Measurements from ENCODE around the gene PLA1A.
"Not testable (repeated sequence)": the region's sequence is repeated elsewhere in the genome, so short reads cannot be mapped to it uniquely, and the experiment has no call there.

The PLA1A gene

DNA sequence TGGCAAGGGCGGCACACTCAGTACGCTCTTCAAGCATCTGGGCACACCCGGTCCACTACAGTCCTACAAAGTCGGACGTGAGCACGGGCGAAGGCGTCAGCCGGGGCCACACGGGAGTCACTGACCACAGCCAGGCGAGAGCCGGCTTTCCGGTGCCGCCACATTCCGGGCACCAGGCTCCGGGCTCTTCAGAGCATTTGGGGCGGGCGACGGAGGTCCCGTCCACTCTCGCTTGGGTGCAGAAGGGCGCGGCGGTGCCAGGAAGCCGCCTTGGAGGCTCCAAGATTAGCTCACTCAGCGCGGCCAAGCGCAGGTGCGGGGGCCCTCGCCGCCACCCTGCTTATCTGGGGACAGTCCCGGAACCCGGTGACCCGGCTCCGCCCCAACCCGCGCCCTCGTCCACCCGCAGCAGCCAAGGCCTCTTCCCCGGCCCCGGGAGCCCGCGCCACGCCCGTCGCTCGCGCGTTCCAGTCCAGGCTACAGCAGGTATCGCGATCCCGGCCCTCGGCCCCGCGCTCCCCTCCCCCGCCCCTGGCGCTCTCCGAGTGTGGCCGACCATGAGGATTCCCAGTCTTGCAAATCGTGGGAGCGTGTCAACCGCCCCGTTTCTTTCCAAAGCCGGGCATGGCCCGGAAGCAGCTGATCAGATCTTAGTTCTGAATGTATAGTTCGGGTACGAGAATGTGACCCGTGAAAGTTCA lies 18.2 kb upstream of the PLA1A start, which contains the start of gene ADPRH:
ADPRH (plus strand) TSS at position 127 of the 701 bp plus-strand sequence. CDS start 2,678 bp downstream, outside the sequence.
- DNase-seq (ENCODE audit: low read depth in 2 of 2) = peak in 1 of 2 donors; percentile 21

DNA sequence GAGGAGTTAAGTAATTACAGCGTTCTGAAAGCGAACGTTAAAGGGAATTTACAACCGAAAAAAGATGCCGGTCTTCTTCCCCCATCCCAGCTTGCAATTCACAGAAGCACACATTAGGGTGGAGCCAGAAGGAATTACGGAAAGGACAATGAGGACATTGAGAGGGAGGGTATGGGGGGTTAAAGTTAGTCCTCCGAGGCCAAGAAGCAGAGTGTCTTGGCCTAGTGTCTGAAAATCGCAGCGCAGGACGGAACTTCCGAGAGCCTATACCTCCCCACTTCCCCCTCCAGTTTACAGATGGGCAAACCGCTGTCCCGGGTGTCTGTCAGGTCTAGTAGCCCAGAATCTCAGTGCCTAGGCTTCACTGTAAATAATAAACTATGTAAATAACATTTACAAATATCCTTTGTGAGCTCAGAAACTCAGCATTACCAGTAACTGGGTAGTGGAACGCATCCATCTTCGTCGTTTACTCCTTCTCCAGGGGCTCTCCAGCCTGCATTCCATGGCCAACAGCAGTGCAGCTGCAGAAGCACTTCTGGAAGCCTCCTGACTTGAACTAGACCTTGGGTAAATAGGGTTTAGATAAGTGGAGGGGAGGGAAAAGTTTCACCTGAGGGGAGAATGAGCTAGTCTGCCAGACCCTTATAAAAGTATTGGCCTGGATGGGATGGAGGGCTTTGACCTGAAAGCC lies 17.5 kb upstream of the PLA1A start:
- DNase-seq (ENCODE audit: low read depth in 2 of 2) = no peak

DNA sequence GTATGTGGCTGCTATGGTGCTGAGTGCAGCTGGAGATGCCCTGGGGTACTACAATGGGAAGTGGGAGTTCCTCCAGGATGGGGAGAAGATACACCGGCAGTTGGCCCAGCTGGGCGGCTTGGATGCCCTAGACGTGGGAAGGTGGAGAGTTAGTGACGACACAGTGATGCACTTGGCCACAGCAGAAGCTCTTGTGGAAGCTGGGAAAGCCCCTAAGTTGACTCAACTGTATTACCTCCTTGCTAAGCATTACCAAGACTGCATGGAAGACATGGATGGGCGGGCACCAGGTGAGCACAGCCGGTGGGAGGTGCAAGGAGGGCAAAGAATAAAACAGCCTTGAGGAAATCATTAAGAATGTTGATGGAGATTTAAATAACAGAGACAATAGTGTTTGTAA lies 15.5 kb upstream of the PLA1A start:
- no peak for DNase-seq (ENCODE audit: low read depth in 2 of 2)

DNA sequence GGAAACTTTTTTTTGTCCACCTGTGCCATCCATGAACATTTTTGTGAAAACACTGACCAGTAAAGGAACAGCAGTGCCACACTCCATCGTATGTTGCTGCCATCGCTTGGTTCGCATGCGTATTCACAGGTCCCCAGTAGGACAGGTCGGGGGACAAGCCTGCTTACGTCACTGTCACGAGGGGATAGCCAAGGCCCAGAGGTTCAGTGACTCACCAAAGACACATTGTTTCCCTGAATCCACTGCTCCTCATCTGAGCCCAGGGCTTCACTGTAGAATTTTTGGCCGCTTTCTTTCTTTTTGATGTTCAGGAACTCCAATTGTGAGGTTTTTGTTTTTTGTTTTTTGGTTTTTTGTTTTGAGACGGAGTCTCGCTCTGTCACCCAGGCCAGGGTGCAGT lies 12.5 kb upstream of the PLA1A start:
- DNase-seq (ENCODE audit: low read depth in 2 of 2) = no peak

DNA sequence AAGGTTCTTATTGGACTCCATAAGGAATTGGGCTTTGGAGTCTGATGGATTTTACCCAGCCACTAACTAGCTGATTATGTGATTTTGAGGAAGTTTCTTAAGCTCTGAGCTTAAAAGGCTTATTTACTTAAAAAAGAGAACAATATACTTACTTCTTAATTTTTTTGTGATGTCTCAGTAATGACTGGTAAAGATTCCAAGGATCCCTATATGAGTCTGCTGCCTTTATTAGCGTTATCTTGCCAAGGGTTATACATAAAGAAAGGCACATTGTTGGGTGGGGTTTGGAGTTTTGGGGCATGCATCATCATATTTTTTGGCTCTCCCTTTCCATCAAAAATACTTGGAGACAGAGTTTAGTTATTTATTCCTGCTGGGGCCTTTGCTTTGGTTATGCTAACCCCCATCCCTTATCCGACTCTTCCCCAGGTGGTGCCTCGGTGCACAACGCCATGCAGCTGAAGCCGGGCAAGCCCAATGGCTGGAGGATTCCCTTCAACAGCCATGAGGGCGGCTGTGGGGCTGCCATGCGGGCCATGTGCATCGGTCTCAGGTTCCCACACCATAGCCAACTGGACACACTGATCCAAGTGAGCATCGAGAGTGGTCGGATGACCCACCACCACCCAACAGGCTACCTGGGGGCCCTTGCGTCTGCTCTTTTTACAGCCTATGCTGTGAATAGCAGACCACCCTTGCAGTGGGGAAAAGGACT lies 11.7 kb upstream of the PLA1A start:
- DNase-seq (ENCODE audit: low read depth in 2 of 2) = no peak

DNA sequence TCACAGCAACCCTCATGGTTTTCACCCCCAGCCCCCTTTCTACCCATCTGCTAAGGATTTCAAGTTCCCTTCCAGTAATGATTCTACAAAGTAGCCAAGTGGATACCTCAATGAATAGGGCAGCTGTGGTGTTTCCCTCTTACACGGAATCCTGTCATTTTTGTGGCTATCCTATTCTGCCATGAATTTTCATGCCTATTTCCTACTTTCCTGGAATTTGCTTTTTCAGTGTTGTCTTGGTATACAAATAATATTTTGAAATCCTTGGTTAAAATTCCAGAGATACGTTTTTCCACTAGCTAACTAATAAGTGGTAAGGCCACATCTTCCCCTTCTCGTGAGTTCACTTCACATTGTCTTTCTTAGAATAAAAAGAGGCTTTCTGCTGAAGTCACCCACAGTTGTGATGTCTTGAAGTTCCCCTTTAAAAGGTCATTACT lies 10.9 kb upstream of the PLA1A start:
- DNase-seq (ENCODE audit: low read depth in 2 of 2) = no peak

DNA sequence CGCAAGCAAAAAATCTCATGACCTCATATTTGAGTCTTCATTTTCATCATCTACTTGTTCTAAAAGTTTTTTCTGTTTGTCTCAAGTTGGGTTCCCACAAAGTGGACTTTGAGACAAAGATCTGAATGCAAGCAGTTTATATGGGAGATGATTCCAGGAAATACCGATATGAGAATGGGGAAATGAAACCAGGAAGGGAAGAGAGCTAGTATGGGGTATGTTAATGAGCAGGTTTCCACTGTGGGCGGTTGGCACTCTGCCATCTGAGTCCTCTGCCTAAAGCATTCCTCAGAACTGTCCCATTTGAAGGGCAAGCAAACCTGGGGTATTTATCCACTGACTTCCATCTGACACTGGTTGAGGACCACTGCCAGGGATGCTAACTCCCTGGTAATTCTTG lies 9.6 kb upstream of the PLA1A start:
- DNase-seq (ENCODE audit: low read depth in 2 of 2) = no peak

DNA sequence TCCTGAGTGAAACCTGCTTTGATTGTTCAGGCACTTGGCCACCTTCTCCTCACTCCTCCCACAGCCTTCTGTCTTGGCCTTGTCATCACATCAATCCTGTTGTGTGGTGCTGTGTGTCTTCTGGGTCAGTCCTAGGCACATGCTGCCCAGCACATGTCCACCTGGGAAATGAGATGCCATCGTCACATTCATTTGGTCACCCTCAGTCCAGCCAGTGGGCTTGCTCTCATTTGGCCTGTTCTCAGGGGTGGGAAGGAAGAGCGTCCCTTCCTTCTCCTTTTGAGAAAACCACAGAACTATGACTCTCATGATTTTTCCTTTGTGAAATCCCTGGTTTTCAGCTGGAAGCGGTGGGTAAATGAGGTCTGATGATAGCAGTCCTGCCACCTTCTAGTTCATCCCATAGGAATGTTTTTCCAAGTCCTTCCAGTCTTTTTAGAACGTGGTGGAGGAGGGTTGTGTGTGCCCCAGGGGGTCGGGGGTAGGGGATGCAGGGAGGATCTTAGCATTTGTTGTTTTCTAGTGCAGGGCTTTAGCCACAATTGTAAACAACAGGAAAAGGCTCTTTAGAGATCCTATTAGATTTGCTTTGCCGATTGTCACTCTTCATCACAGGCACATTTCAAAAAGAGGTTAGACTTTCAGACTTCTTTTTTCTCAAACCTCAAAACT lies 8.4 kb upstream of the PLA1A start:
- DNase-seq (ENCODE audit: low read depth in 2 of 2) = no peak

DNA sequence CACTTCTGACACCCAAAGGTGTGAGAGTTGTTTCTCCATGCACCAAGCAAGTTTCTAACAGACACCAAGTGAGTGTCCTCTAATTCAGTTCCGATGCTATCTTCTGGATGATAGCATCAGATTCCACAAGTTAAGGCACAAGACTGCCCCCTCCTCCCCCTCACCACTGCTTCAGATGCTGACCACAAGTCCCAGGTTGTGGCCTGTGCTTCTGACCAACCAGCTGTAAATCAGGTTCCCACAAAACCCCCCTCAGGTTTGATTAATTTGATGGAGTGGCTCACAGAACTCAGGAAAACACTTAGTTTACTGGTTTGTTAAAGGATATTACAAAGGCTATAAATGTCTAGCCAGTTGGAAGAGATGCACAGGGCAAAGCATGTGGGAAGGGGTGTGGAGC lies 7.0 kb upstream of the PLA1A start:
- no peak for DNase-seq (ENCODE audit: low read depth in 2 of 2)

DNA sequence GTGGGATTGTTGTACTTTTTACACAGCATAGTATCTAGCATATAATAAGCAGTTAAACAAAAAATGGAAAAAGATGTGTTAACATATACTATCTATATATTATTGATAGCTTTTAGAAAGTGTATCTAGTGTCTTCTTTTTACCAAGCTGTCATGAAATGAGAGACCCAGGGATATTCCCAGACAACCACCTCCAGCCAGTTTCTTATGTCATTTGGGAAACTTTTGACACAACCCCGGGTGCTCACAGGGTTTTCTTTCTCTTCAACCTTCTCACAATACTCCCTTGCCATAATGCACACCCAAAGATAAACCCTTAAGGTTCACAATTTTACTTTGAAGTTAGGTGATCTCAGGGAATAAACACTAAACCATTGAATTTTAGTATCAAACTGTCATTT lies 4.8 kb upstream of the PLA1A start:
- DNase-seq (ENCODE audit: low read depth in 2 of 2) = no peak

DNA sequence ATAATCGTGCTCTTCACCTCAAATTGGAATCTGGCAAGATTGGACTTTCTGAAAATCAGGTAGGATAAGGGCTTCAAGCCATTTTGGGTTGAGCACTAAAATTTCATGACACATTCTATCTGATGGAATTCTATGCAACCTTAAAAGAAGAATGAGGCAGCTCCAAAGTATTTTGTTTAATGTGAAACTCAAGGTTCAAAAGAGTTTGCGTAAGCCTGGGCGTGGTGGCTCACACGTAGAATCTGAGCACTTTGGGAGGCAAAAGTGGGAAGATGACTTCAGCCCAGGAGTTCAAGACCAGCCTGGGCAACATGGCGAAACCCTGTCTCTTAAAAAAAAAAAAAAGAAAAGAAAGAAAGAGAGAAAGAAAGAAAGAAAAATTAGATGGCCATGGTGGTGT lies 3.6 kb upstream of the PLA1A start:
- DNase-seq (ENCODE audit: low read depth in 2 of 2) = no peak

DNA sequence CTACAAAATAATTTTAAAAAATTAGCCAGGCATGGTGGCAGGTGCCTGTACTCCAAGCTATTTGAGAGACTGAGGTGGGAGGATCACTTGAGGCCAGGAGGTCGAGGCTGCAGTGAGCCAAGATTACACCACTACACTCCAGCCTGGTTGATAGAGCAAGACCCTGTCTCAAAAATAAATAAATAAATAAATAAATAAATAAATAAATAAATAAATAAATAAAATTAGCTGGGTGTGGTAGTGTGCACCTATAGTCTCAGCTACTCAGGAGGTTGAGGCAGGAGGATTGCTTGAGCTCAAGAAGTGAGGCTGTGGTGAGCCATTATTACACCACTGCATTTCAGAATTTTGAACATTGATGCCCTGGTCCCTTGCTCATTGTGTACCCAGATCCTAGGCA lies 2.8 kb upstream of the PLA1A start:
- DNase-seq (ENCODE audit: low read depth in 2 of 2) = not testable (repeated sequence)

DNA sequence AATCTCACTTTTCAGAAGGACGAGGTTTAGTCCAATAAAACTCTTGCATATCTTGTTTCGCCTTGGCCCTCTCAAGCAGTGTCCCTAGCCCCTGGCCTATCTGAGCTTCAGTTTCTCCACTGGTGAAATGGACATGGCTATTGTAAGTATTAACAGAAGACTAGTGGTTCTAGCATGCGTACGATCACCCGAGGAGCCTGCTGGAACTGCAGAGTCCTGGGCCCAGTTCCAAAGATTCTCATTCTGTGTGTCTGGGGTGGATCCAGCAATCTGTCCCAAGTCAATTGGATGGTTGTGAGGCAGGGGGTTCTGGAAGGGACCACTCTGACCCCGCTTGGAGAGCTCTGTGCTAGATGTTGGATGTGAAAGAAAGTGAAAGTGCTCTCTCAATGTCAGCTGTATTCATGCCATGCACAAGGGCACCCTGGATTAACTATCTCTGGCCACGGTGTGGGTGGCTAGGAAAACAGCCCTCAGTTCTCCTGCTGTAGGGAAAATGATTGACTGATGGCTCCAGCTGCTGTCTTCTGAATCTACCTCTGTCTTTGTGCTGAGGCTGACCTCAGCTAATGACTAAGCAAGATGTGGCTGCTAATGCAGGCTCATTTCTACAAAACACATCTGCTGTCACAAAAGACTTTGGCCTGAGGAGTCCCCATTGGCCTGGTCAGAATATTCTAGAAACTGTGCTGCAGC lies 1.9 kb upstream of the PLA1A start:
- DNase-seq (ENCODE audit: low read depth in 2 of 2) = no peak

DNA sequence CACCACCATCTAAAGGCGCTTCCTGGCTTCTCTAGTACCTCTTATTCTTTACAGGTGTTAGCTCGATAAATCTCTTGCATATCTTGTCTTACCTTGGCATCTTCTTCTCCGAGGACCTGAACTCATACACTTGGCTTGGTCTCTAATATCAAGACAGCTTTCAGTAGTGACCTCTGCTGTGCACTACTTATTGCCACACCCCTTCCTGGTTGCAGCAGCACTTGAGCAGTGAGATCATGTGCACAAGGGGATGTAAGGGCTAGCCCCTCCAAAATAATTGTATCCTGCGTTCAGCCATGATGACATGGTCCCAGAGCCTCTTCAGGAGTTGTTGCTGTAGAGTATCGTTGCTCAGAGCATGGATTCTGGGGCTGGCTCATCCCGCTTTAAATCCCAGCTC lies 1.3 kb upstream of the PLA1A start:
- DNase-seq (ENCODE audit: low read depth in 2 of 2) = no peak

DNA sequence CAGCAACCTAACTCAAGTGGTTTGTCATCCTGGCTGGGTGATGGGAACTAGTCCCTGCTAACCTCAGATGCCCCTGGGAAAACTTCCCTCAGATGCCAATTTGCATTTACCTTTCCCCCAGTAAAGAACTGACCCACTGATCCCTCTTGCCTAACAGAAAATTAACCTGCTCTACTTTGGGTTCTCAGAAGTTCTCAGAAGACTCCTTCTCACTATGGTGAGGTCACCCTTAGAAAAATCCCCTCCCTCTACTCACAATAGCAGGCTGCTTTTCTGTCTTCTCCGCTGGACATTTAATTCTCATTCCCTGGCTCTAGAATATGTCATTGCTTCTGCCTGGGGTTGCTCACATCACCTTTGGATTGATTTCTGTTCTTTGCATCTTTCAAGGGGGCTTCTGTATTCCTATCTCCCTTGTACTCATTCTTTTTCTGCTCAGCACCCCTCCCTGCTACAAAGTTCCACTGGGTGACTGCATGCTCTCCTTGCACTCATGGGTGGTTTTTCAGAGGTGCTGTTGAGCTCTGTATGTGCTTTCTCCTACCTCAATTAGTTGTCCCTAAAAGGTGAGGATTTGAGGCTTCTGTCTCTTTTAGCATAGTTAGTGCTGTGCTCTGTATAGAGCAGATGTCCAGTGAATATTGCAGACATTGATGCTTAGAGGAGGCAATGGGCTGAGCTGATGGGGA lies 869 bp downstream of the PLA1A start:
- no peak for DNase-seq (ENCODE audit: low read depth in 2 of 2)

DNA sequence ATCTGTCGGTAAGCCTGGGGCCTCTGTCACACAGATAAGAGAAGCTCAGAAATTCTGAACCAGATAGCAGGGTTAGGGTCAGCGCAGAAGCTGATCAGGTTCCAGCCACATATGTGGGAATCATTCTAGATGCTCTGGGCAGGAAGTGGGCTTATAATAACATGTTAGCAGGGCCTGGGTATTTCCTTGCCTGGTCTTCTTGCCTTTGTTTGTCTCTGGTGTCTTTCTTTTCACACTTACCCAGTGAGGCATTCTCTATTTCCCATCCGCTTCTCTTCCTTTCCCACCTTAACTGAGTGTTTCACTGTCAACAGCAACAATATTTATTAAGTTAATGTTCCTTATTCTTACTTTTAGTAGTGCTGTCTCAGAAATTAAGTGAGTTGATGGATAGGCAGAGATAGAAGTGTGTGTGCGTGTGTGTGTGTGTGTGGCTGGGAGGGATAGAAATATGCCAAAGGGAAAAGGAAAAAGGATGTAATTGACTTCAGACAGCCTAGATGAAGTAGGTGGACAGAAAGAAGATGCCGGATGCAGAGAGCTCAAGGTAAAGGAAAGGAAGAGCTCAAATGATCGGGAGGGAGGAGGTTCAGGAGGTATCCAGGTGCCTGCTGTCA lies 2.0 kb downstream of the PLA1A start:
- DNase-seq (ENCODE audit: low read depth in 2 of 2) = no peak

DNA sequence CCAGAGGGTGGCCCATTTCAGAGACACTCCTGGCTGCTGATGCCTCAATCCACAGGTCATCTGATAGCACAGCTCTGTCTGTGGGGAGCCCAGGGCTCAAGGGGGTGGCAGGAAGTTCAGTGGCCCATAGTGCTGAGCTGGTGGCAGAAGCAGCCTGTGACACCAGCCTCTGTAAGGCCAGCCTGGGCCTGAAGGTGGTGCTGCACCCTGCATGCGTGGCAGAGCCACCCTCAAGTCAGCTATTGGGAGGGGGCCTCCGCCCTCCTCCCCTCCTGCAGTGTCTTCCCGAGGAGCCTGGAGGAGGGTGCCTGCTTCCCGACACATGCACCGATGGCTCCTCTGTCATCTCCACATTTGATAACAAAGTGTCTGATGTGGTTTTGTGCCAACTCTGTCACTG lies 3.0 kb downstream of the PLA1A start:
- DNase-seq (ENCODE audit: low read depth in 2 of 2) = no peak

DNA sequence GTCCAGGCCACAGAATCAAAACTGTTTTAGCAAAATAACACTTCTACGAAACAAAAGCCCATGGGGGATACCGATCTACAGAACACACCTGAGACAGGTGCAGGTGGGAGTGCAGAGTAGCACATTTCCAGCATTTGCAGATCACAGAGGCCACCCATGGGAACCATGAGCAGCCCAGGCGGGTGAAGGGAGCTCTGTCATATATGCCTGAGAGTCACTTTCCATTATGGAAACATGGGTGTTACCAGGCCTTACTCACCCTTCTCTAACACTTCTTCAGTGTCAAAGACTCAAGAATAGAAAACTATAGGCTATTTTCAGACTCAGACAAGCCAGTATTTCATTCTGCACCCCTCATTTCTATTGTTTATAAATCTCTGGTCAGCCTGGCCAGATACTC lies 3.5 kb downstream of the PLA1A start:
- no peak for DNase-seq (ENCODE audit: low read depth in 2 of 2)

DNA sequence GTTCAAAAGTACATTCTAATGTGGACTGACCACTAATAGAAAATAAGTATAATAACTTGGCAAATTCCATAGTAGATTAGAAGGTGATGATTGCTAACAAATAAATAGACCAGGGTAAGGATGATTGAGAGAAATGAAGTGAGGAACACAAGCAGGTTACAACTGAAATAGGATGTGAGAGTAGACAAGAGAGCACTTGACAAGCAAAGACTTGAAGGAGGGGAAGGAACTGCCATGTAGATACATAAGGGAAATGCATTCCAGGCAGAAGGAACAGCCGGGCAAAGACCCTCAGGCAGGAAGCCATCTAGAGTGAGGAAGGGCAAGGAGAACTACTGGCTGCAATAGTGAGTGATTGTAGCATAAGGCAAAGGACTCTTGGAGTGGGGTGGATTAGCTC lies 5.0 kb downstream of the PLA1A start:
- no peak for DNase-seq (ENCODE audit: low read depth in 2 of 2)

DNA sequence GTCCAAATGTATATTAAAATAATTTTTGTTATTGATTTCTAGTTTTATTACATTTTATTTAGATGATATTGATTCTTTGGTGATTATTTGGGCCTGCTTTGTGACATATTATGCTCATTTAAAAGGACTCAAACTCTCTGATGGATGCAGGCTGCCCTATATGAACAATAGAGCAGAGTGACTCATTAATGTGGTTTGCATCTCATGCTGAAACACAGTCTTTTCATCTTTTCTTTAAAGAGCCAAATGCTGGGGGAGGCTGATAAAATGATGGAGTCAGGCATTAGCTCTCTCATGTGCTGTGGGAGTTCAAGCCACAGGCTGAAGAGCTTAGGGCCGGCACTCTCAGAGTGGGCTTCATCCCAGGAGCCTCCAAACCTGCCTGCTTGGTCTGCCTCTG lies 7.2 kb downstream of the PLA1A start:
- DNase-seq (ENCODE audit: low read depth in 2 of 2) = no peak

Measured in stimulated activated CD8-positive, alpha-beta memory T cell treated with anti-CD3 and anti-CD28 coated beads, Interleukin-15, amount 100 ng/mL, for 4 hours (primary cell).